GM23338 (cell line): Measurements from ENCODE around the gene CACNA1C. TPM values are rescaled to one million over a fixed set of nuclear protein-coding genes. Genes with fewer than 3 reads are reported as not detected.

Experiments
- ATAC-seq: fragments of 200-7000 bp; cut with Tn5 transposase; 3 replicates; pipeline ENCODE4 v1.9.1; 2020
- DNase-seq: peaks from one replicate; pipeline ENCODE4 v3.0.0-alpha.2; 2015; ENCODE audit warnings: low spot score
- H2AFZ ChIP-seq: fragments of 200-600 bp; sonication (generic); 2 replicates; pipeline ENCODE4 v1.8.0; 2016; ENCODE audit warnings: antibody characterized with exemption, mild to moderate bottlenecking, moderate library complexity
- H3F3A ChIP-seq: fragments of 200-600 bp; sonication (generic); replicated peaks from 2 replicates; pipeline ENCODE4 v1.8.0; 2017; ENCODE audit warnings: antibody characterized with exemption, mixed run types, low read depth
- H3K27ac ChIP-seq: fragments of 200-600 bp; sonication (generic); 2 replicates; pipeline ENCODE4 v1.6.1; 2016; ENCODE audit warnings: low read depth
- H3K27me3 ChIP-seq: fragments of 200-600 bp; sonication (generic); 2 replicates; pipeline ENCODE4 v1.8.0; 2016; ENCODE audit warnings: mild to moderate bottlenecking, mixed run types, moderate library complexity; ENCODE audit not compliant: insufficient read depth
- H3K36me3 ChIP-seq: fragments of 200-600 bp; sonication (generic); 2 replicates; pipeline ENCODE4 v1.8.0; 2016; ENCODE audit warnings: mild to moderate bottlenecking; ENCODE audit not compliant: insufficient read depth
- H3K4me1 ChIP-seq: fragments of 200-600 bp; sonication (generic); 2 replicates; pipeline ENCODE4 v1.8.0; 2016; ENCODE audit warnings: mild to moderate bottlenecking, moderate library complexity; ENCODE audit not compliant: insufficient read depth
- H3K4me2 ChIP-seq: fragments of 200-600 bp; sonication (generic); 2 replicates; pipeline ENCODE4 v1.7.1; 2017; ENCODE audit warnings: mixed run types
- H3K4me3 ChIP-seq: fragments of 200-600 bp; sonication (generic); 2 replicates; pipeline ENCODE4 v1.6.1; 2016; ENCODE audit warnings: mixed run types
- H3K79me2 ChIP-seq: fragments of 200-600 bp; sonication (generic); replicated peaks from 2 replicates; pipeline ENCODE4 v1.8.0; 2017; ENCODE audit warnings: mild to moderate bottlenecking; ENCODE audit not compliant: insufficient read depth
- H3K9me2 ChIP-seq: fragments of 200-600 bp; sonication (generic); 2 replicates; pipeline ENCODE4 v1.8.0; 2017; ENCODE audit not compliant: insufficient read depth
- H4K20me1 ChIP-seq: fragments of 200-600 bp; sonication (generic); replicated peaks from 2 replicates; pipeline ENCODE4 v1.8.0; 2017; ENCODE audit warnings: mild to moderate bottlenecking; ENCODE audit not compliant: insufficient read depth
- H3K27ac Mint-ChIP-seq: 2 replicates; pipeline ENCODE4 v1.8.0; 2020; ENCODE audit warnings: inconsistent platforms, mild to moderate bottlenecking, moderate library complexity, mixed read lengths
- H3K27me3 Mint-ChIP-seq: 3 replicates; pipeline ENCODE4 v1.8.0; 2022; ENCODE audit warnings: low read depth, mild to moderate bottlenecking, moderate library complexity, mixed read lengths, inconsistent platforms; ENCODE audit not compliant: insufficient read depth, poor library complexity
- H3K36me3 Mint-ChIP-seq: 3 replicates; pipeline ENCODE4 v1.8.0; 2021; ENCODE audit warnings: low read depth, mild to moderate bottlenecking, inconsistent platforms, moderate library complexity, mixed read lengths
- H3K4me1 Mint-ChIP-seq: 3 replicates; pipeline ENCODE4 v1.8.0; 2020; ENCODE audit warnings: mild to moderate bottlenecking, inconsistent platforms, mixed read lengths
- H3K4me3 Mint-ChIP-seq: 3 replicates; pipeline ENCODE4 v1.8.0; 2021; ENCODE audit warnings: moderate library complexity, mild to moderate bottlenecking, inconsistent platforms, mixed read lengths
- H3K9me3 Mint-ChIP-seq: 3 replicates; pipeline ENCODE4 v1.8.0; 2020; ENCODE audit warnings: moderate library complexity, mild to moderate bottlenecking, inconsistent platforms, mixed read lengths
- CREB1 ChIP-seq: fragments of 250-450 bp; sonication (Bioruptor Pico); IDR thresholded peaks from 2 replicates; pipeline ENCODE4 v1.5.0; 2020; ENCODE audit warnings: low read depth, mild to moderate bottlenecking, moderate library complexity
- CTCF ChIP-seq, 2 experiments: fragments of 200-600 bp in 1 of 2; sonication (generic) in 1 of 2; conservative IDR thresholded peaks; 2 replicates each; pipeline versions ENCODE4 v1.5.1 to v1.6.1; 2016 to 2017; ENCODE audit warnings: antibody characterized with exemption in 2 of 2, low read depth in 2 of 2, mild to moderate bottlenecking in 2 of 2, moderate library complexity in 1 of 2
- EZH2 ChIP-seq: fragments of 200-600 bp; sonication (generic); IDR thresholded peaks from one replicate; pipeline ENCODE4 v1.8.0; 2017; ENCODE audit warnings: antibody characterized with exemption, mild to moderate bottlenecking, low read depth; ENCODE audit not compliant: unreplicated experiment
- EZH2phosphoT487 ChIP-seq: fragments of 200-600 bp; sonication (generic); IDR thresholded peaks from one replicate; pipeline ENCODE4 v1.8.1; 2018; ENCODE audit warnings: antibody characterized with exemption; ENCODE audit not compliant: unreplicated experiment
- JUNB ChIP-seq: IDR thresholded peaks from one replicate; pipeline ENCODE4 v1.6.1; 2016; ENCODE audit warnings: antibody characterized with exemption; ENCODE audit not compliant: unreplicated experiment
- NANOG ChIP-seq: IDR thresholded peaks from 2 replicates; pipeline ENCODE4 v1.6.1; 2016; ENCODE audit warnings: antibody characterized with exemption, borderline replicate concordance
- POLR2AphosphoS5 ChIP-seq: IDR thresholded peaks from 2 replicates; pipeline ENCODE4 v1.6.1; 2016; ENCODE audit warnings: antibody characterized with exemption, low read depth
- REST ChIP-seq: IDR thresholded peaks from one replicate; pipeline ENCODE4 v1.6.1; 2018; ENCODE audit warnings: antibody characterized with exemption; ENCODE audit not compliant: unreplicated experiment
- STAT1 ChIP-seq: IDR thresholded peaks from one replicate; pipeline ENCODE4 v1.6.1; 2016; ENCODE audit warnings: antibody characterized with exemption; ENCODE audit not compliant: unreplicated experiment
- ZNF114 ChIP-seq: fragments of 250-450 bp; sonication (Bioruptor Pico); IDR thresholded peaks from 2 replicates; pipeline ENCODE4 v1.5.0; 2020; ENCODE audit warnings: mild to moderate bottlenecking, moderate library complexity
- ZNF331 ChIP-seq: fragments of 250-450 bp; sonication (Bioruptor Pico); IDR thresholded peaks from 2 replicates; pipeline ENCODE4 v1.5.0; 2020; ENCODE audit warnings: low read depth, mild to moderate bottlenecking, moderate library complexity
- polyA plus RNA-seq: library from polyadenylated mRNA; unstranded; fragments of >200 nt; fragmentation: Nextera tagmentation; extraction: Ambion mirVana; gene quantifications from 2 replicates; pipeline ENCODE4 v1.2.1, GENCODE V29; 2016
- total RNA-seq: library from RNA; depleted of rRNA; stranded (reverse); fragments of >200 nt; shearing (Covaris generic); gene quantifications from 2 replicates; pipeline ENCODE4 v1.2.3, GENCODE V29; 2014
- TF ChIP-seq, protein P1 (sequence below): IDR thresholded peaks from 2 replicates; pipeline ENCODE4 v1.6.1; 2016; ENCODE audit warnings: antibody characterized with exemption

CACNA1C gene
- total and polyA plus RNA-seq, 2 experiments from 2014 or later, result 0.78 to 2.1 TPM

DNA sequence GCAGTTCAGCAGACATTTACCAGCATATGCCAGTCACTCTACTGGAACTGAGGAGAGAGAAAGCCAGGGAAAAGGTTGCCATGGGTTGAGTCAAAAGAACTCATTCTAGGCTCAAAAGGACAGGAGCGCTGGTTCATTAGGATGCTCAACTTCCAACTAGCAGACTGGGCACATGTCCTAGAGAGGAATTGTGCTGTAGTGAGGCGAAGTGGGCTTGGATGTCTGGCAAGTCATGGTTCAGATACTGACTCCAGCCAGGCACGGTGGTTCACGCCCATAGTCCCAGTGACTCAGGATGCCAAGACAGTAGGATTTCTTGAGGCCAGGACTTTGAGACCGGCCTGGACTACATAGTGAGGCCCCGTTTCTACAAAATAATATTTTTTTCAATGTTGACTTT is 281.5 kb downstream of the CACNA1C start (continued):
- no peak for TF ChIP-seq REST
- no peak for TF ChIP-seq ZNF114 (CRISPR knock-in tag)
- TF ChIP-seq STAT1, result no peak
- TF ChIP-seq POLR2AphosphoS5, result no peak
- TF ChIP-seq, protein P1, sequence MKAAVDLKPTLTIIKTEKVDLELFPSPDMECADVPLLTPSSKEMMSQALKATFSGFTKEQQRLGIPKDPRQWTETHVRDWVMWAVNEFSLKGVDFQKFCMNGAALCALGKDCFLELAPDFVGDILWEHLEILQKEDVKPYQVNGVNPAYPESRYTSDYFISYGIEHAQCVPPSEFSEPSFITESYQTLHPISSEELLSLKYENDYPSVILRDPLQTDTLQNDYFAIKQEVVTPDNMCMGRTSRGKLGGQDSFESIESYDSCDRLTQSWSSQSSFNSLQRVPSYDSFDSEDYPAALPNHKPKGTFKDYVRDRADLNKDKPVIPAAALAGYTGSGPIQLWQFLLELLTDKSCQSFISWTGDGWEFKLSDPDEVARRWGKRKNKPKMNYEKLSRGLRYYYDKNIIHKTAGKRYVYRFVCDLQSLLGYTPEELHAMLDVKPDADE, result no peak
- TF ChIP-seq EZH2, result no peak

GRCh38 chr12:2334689-2335088 is 281.9 kb downstream of the CACNA1C start:
- no peaks in the 10 kb centered on the region for H3K27me3 Mint-ChIP-seq
- no peak overlapping the region for H3K4me3 Mint-ChIP-seq
- H3K4me1 ChIP-seq, result no peaks in the 10 kb centered on the region
- H3K4me1 Mint-ChIP-seq, result peaks cover 2% of the 10 kb centered on the region
- H3K4me2 ChIP-seq, result no peak overlapping the region
- no peaks in the 10 kb centered on the region for H3K9me3 Mint-ChIP-seq
- no peaks in the 10 kb centered on the region for H3K79me2 ChIP-seq
- H3K27me3 ChIP-seq, result no peaks in the 10 kb centered on the region
- no peak overlapping the region for H3K4me3 ChIP-seq
- H3F3A ChIP-seq, result no peaks in the 10 kb centered on the region
- H3K9me2 ChIP-seq, result peaks cover 4% of the 10 kb centered on the region; the same call in 1 of the 2 replicates
- no peak overlapping the region for H3K27ac ChIP-seq
- H2AFZ ChIP-seq, result no peak overlapping the region
- no peak for ATAC-seq
- no peak for DNase-seq
- H4K20me1 ChIP-seq, result no peaks in the 10 kb centered on the region
- no peak overlapping the region for H3K27ac Mint-ChIP-seq
- H3K36me3 ChIP-seq, result no peaks in the 10 kb centered on the region
- H3K36me3 Mint-ChIP-seq, result no peaks in the 10 kb centered on the region
- no peak for TF ChIP-seq CREB1 (CRISPR knock-in tag)
- TF ChIP-seq, protein P1, result no peak
- TF ChIP-seq CTCF (conservative IDR thresholded peaks at IDR 0.05; ENCODE audit: low read depth in 2 of 2), result no peak
- TF ChIP-seq STAT1, result no peak
- no peak for TF ChIP-seq EZH2phosphoT487
- TF ChIP-seq REST, result no peak
- no peak for TF ChIP-seq JUNB
- TF ChIP-seq ZNF331 (CRISPR knock-in tag), result no peak
- TF ChIP-seq EZH2, result no peak
- TF ChIP-seq POLR2AphosphoS5, result no peak
- no peak for TF ChIP-seq NANOG
- no peak for TF ChIP-seq ZNF114 (CRISPR knock-in tag)
